BE2C (cell line): ENCODE results near the gene GPN2.
"Not testable (repeated sequence)": the region's sequence is repeated elsewhere in the genome, so short reads cannot be mapped to it uniquely, and the experiment has no call there.

Experiments
- DNase-seq: peaks from one replicate; pipeline ENCODE4 v3.0.0-alpha.2; 2020
- H3K27me3 ChIP-seq: fragments of 250-450 bp; sonication (Bioruptor Pico); 2 replicates; pipeline ENCODE4 v1.5.1; 2020; ENCODE audit warnings: mild to moderate bottlenecking
- H3K36me3 ChIP-seq: fragments of 250-450 bp; sonication (Bioruptor Pico); 2 replicates; pipeline ENCODE4 v1.5.1; 2020; ENCODE audit warnings: mild to moderate bottlenecking
- H3K4me1 ChIP-seq: fragments of 250-450 bp; sonication (Bioruptor Pico); 2 replicates; pipeline ENCODE4 v1.5.1; 2020
- H3K4me3 ChIP-seq: 2 replicates; pipeline ENCODE4 v1.5.1; 2011; ENCODE audit warnings: low read depth, low read length
- H3K9me3 ChIP-seq: fragments of 250-450 bp; sonication (Bioruptor Pico); 2 replicates; pipeline ENCODE4 v1.5.1; 2020
- CTCF ChIP-seq: IDR thresholded peaks from 2 replicates; pipeline ENCODE4 v1.5.1; 2012; ENCODE audit warnings: mild to moderate bottlenecking, low read depth, low read length

GPN2 gene

DNA sequence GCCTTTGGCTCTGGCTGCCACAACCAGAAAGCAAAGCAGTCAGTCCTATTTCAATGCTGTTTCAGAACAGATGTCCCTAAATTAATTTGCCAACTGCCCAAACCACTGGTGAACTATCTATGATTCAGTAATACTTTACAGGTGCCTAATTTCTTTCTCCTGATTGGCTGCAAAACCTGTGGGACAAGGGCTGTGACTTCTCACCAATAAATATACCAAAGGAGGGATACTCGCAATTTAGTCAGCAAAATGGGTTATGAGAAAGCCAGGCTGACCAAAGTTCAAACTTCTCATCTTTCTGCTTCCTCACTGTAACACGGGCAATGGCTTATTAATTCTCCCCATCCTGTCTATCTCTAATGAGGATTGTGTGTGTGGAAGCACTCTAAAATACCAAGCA is 12.8 kb downstream of the GPN2 start:
- Histone ChIP-seq H3K36me3 (no peaks in the 10 kb centered on the region; the same call in 1 of the 2 replicates), H3K4me3 (no peak overlapping the region), H3K4me1 (no peaks in the 10 kb centered on the region), H3K27me3 (no peaks in the 10 kb centered on the region), H3K9me3 (no peaks in the 10 kb centered on the region)
- DNase-seq, result no peak
- TF ChIP-seq CTCF, result no peak

DNA sequence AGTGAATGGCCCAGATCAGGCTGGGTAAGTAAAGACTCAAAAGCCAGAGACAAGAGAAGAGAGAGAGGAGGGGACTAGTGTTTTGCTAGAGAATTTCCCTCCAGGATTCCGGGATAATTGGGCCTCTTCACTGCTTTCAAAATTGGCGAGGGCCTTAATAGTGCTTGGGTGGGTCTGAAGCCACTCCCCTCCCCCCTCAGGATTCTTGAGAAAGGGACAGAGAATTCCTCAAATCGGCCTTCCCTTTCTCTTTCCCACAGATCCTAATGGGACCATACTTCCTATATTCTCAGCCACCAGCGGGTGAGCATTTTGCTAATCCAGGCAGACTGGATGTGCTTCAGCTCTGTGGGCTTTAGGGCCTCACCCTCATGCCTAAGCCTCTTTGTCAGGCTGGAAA is 15.2 kb downstream of the GPN2 start:
- Histone ChIP-seq H3K9me3 (no peaks in the 10 kb centered on the region), H3K27me3 (no peaks in the 10 kb centered on the region), H3K4me1 (no peaks in the 10 kb centered on the region), H3K36me3 (no peaks in the 10 kb centered on the region), H3K4me3 (no peak overlapping the region)
- no peak for TF ChIP-seq CTCF
- no peak for DNase-seq

- not testable (repeated sequence) for H3K4me1 ChIP-seq, H3K4me3 ChIP-seq, H3K27me3 ChIP-seq, H3K36me3 ChIP-seq, DNase-seq, H3K9me3 ChIP-seq
These were observed 17.0 kb downstream of the GPN2 start for GRCh38 chr1:26873097-26873496.

- Histone ChIP-seq H3K9me3 (no peaks in the 10 kb centered on the region; the same call in 1 of the 2 replicates), H3K36me3 (no peaks in the 10 kb centered on the region), H3K4me1 (no peaks in the 10 kb centered on the region; the same call in 1 of the 2 replicates), H3K4me3 (peak overlapping the region; percentile 70), H3K27me3 (no peaks in the 10 kb centered on the region)
- peak; percentile 92 for DNase-seq
- no peak for TF ChIP-seq CTCF
These were observed 25.2 kb downstream of the GPN2 start for GRCh38 chr1:26864610-26865480.

DNA sequence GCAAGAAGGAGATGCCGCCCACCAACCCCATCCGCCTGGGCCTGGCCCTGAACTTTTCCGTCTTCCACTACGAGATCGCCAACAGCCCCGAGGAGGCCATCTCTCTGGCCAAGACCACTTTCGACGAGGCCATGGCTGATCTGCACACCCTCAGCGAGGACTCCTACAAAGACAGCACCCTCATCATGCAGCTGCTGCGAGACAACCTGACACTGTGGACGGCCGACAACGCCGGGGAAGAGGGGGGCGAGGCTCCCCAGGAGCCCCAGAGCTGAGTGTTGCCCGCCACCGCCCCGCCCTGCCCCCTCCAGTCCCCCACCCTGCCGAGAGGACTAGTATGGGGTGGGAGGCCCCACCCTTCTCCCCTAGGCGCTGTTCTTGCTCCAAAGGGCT is 26.4 kb downstream of the GPN2 start:
- DNase-seq, result no peak
- no peaks in the 10 kb centered on the region; the same call in 1 of the 2 replicates for H3K9me3 ChIP-seq
- H3K27me3 ChIP-seq, result no peaks in the 10 kb centered on the region
- H3K4me1 ChIP-seq, result no peaks in the 10 kb centered on the region; the same call in 1 of the 2 replicates
- H3K36me3 ChIP-seq, result no peaks in the 10 kb centered on the region
- TF ChIP-seq CTCF, result no peak
- no peak overlapping the region for H3K4me3 ChIP-seq

DNA sequence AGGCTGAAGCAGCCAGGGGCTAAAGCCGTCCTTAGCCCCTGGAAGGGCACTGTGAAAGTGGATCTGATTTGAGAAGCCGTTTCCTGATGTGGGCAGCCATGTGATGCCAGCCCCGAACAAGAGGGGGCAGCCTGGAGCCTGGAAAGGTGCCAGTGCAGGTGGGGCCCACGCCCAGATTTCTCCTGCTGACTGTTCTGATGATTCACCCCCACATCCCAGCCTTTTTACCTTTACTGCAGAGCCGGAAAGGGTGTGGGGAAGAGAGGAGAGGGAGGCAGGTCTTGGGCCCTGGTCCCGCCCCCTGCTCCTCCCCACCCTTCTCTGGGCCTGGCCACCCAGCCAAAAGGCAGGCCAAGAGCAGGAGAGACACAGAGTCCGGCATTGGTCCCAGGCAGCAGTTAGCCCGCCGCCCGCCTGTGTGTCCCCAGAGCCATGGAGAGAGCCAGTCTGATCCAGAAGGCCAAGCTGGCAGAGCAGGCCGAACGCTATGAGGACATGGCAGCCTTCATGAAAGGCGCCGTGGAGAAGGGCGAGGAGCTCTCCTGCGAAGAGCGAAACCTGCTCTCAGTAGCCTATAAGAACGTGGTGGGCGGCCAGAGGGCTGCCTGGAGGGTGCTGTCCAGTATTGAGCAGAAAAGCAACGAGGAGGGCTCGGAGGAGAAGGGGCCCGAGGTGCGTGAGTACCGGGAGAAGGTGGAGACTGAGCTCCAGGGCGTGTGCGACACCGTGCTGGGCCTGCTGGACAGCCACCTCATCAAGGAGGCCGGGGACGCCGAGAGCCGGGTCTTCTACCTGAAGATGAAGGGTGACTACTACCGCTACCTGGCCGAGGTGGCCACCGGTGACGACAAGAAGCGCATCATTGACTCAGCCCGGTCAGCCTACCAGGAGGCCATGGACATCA is 27.1 kb downstream of the GPN2 start, which contains the start of gene SFN:
Gene SFN (plus strand): TSS at position 369 of the 904 bp plus-strand sequence. CDS start 64 bp downstream, at position 433.
- TF ChIP-seq CTCF, result peak; percentile 16; the same call in 1 of the 2 replicates
- DNase-seq, result no peak
- no peaks in the 10 kb centered on the region for H3K36me3 ChIP-seq
- H3K4me3 ChIP-seq, result no peak within 1 kb of the TSS
- no peaks in the 10 kb centered on the region; the same call in 1 of the 2 replicates for H3K9me3 ChIP-seq
- no peaks in the 10 kb centered on the region for H3K27me3 ChIP-seq
- H3K4me1 ChIP-seq, result no peaks in the 10 kb centered on the region; the same call in 1 of the 2 replicates
